Measurements from ENCODE around the gene WDR6.
A peak's percentile ranks its signal among the peaks of the same experiment; 100 is the strongest.

The WDR6 gene, protein sequence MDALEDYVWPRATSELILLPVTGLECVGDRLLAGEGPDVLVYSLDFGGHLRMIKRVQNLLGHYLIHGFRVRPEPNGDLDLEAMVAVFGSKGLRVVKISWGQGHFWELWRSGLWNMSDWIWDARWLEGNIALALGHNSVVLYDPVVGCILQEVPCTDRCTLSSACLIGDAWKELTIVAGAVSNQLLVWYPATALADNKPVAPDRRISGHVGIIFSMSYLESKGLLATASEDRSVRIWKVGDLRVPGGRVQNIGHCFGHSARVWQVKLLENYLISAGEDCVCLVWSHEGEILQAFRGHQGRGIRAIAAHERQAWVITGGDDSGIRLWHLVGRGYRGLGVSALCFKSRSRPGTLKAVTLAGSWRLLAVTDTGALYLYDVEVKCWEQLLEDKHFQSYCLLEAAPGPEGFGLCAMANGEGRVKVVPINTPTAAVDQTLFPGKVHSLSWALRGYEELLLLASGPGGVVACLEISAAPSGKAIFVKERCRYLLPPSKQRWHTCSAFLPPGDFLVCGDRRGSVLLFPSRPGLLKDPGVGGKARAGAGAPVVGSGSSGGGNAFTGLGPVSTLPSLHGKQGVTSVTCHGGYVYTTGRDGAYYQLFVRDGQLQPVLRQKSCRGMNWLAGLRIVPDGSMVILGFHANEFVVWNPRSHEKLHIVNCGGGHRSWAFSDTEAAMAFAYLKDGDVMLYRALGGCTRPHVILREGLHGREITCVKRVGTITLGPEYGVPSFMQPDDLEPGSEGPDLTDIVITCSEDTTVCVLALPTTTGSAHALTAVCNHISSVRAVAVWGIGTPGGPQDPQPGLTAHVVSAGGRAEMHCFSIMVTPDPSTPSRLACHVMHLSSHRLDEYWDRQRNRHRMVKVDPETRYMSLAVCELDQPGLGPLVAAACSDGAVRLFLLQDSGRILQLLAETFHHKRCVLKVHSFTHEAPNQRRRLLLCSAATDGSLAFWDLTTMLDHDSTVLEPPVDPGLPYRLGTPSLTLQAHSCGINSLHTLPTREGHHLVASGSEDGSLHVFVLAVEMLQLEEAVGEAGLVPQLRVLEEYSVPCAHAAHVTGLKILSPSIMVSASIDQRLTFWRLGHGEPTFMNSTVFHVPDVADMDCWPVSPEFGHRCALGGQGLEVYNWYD

DNA sequence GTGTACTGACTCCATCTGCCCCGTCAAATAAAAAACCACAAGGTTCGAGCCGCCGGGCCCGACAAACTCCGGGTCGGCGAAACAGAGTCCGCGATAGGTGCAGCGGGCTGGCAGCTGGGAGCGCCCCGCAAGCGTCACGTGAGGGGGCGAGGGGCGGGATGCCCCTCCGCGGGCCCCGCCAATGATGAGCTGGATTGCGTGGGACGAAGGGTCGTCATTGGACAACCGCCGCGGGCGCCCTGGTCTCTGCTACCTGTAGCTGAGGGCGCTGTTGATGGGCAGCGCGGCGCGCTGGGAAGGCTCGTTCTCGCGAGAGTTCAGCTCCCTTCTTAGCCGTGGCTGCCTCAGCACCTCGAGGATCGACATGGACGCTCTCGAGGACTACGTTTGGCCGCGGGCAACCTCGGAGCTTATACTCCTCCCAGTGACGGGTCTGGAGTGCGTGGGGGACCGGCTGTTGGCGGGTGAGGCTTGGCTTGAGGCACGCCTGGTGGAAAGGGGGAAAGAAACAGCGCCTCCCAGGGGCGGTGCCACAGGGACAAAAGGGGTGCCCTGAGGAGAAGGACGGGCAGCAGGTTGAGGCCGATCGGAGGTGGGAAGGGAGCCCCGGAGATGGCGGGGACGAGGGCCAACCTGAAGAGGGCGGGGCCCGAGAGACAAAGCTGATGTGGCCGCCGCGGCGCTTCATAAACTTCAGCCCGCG is at the start of gene WDR6:
Gene WDR6 (plus strand): TSS at position 324 of the 703 bp plus-strand sequence. CDS start 41 bp downstream, at position 365.
- peak; percentile 99 for DNase-seq (ENCODE audit: low spot score)

DNA sequence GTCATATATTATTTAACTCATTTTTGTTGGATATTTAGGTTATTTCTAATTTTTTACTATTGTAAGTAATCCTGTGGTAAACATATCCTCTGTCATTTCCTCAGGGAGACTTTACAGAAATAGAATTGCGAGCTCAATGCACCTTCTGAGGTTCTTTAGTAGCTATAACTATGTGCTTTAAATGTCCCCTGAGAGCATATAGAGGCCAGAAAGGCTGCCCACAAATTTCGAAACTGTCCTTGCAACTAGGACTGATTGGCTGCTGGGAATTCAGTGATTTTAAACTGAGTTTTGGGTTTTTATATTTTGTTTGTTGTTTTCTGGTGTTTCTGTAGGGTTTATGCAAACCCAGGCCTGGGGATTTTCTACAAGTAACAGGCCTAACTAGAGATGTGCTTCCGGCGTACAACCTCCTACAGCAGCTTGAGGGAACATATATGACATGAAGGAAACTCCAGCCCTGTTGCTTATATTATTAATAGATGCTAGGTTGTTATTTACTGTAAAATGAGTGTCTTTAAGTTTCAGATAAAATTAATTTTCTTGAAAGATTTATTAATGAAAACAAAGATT is 46.3 kb upstream of the WDR6 start:
- DNase-seq (ENCODE audit: low spot score): no peak

DNA sequence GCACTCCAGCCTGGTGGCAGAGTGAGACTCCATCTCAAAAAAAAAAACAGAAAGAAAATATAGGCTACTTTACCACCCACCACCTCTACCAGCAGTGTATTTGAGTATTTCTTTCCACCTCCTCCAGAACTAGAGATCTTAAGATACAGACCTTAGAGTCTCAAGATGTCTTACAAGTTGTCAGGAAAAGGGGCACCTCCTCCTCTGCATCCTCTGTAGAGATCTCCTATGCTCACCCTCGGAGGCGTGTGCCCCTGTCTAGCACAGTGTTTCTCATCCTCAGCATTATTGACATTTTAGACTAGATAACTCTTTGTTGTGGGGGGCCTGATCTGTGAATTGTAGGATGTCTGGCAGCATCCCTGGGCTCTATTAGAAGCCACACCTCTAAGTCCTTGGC is 44.9 kb upstream of the WDR6 start:
- DNase-seq (ENCODE audit: low spot score): no peak

DNA sequence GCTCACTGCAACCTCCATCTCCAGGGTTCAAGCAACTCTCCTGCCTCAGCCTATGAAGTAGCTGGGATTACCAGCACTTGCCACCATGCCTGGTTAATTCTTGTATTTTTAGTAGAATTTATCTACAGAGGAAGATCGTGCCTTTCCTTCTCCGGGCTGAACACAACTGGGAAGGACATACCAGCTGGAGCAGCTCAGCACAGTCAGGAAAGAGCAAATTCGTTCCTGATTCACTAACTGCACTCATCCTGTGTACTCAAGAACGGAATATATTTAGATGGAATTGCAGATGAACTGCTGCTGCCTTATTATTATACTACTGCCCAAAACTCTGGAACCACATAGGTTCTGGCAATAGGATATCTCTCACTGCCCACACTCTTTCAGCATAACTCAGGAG is 44.3 kb upstream of the WDR6 start:
- no peak for DNase-seq (ENCODE audit: low spot score)

DNA sequence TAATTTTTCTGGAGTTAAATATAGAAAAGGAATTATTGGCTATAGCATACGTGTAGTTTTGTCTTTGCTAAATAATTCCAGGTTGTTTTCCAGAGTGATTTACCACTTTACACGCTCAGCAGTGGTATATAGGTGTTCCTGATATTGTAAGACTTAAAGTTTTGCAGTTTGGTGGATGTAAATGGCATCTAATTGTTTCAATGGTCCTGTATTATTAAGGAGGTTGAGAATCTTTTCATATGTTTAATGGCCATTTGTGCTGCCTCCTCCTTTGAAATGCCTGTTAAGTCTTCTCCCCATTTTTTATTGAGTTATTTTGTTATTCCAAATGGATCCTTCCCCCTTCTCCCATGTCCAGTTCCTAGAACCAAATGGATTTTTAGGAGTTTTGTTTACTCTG is 43.6 kb upstream of the WDR6 start:
- no peak for DNase-seq (ENCODE audit: low spot score)

DNA sequence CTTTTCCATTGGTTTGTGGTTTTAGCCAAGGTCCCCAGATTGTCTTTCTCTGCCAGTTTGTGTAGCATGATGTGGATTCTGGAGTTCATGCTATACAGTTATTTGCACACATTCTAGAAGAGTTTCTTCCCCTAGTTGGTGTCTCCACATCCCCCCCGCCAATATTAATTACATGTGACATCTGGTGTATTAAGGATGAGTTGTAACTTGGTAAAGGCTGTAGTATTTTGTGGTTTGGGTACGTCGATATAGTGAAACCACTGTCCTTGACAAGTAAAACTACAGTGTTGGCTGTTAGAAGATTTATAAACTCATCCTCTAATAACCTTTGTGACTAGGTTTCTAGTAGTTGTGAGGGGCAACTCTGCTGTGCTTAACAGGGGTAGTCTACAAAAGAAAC is 40.8 kb upstream of the WDR6 start:
- DNase-seq (ENCODE audit: low spot score): no peak

DNA sequence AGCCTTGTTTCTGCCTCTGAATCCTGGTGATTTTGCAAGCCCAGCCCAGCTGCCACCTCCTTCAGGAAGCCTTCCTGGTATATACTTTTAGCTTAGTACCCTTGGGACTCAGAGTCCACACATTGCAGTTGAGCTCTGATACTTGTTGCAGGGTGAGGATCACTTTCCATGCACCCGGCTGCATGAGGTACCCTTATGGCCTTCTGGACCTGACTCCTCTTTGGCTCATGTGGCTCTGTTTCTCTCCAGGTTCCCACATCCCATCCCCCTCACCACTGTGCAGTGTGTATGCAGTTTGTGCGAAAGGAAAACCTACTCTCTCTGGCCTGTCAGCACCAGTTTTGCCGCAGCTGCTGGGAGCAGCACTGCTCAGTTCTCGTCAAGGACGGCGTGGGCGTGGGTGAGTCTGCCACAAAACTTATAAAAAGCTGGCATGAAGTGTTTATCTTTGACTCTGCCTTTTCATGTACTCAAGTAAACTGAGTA is 40.3 kb upstream of the WDR6 start:
- no peak for DNase-seq (ENCODE audit: low spot score)

DNA sequence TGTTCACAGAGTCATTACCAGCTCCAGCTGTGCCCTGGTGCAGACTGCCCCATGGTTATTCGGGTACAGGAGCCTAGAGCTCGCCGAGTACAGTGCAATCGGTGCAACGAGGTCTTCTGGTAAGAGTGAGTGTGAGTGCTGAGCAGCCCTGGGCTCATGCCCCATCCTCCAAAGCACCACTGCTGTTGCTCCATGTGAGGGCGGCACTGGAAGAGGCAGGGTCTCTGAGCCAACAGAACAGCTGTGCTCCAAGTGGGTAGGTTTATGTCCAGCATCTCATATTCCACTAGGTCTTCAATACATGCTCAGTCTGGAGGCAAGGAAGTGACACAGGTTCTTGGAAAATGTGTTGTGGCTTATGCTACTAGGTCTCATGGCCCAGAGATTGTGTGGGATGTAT is 36.6 kb upstream of the WDR6 start:
- DNase-seq (ENCODE audit: low spot score): no peak

DNA sequence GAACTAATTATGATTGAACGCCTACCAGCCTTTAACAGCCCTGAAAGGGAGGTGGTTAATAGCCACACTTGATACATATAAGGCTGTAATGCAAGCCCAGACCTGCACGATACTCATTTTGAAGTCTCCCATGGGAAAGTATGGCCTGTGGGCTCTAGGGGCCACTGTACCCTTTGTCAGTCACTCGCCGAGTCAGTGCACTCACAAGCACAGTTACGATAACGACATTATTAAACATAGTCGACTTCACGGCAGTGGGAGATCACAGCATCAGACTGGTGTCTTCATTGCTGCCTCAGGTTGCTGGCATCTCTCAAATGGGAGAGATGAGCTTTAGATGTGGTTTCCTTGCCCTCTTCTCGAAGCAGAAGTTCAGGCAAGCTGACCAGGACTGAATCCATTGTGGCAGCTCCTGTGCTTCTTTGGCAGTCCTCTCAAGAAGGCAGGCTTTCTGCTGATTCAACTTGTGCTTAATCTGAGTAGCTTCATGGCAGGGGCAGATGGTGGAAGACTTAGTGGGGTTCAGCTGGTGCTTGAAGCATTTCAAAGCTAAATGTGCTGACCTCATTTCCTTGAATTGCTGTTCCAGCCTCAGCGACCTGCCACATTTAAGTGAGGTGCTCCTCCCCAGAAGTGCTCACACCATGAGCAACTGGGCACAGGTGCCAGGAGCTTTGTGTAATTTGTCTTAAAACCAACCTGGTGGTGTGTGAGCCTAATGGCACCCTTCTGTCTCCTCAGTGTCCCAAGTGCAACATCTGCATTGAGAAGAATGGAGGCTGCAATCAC is 32.9 kb upstream of the WDR6 start:
- DNase-seq (ENCODE audit: low spot score): no peak

DNA sequence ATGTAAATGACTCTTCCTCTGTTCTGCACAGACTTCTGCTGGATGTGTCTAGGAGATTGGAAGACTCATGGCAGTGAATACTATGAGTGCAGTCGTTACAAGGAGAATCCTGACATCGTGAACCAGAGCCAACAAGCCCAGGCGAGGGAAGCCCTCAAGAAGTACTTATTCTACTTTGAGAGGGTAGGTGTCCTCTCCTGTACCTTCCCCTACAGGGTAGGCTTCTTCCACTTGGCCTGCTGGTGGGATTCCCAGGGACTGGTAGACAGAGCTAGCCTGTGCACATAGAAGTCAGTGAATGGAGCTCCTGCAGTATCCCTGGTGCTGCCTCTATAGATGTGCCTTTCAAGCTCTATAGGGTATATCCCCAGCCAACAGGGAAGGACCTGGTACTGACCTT is 27.7 kb upstream of the WDR6 start:
- no peak for DNase-seq (ENCODE audit: low spot score)

DNA sequence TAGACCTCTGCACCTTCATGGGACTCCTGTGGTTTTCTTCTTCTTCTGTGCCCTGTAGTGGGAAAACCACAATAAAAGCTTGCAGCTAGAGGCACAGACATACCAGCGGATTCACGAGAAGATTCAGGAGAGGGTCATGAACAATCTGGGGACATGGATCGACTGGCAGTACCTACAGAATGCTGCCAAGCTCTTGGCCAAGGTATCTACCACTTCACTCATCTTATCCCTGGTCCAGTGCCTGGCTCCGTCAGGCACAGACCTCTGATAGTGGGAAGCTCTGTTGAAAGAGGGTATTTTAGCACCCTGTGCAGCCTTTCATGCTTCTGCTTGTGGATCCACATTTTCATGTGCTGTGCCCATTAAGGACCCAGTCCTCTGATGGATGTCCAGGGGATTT is 26.9 kb upstream of the WDR6 start:
- no peak for DNase-seq (ENCODE audit: low spot score)

DNA sequence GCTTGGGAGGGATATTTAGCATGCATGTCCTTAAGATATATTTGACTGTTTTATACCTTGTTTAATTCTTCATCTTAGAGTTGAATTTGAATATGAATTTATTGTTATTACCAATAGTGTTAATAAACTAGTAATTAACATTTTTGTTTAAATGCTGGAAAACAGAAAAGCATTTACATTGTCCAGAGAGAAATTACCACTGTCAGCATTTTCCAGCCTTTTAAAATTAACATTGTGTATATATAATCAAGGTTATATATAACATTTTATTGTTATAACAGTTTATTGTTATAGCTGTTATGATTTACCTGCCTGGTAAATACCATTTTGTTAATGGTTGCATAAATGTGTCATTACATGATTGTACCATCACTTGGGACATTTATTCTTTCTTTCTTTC is 25.2 kb upstream of the WDR6 start:
- DNase-seq (ENCODE audit: low spot score): no peak

DNA sequence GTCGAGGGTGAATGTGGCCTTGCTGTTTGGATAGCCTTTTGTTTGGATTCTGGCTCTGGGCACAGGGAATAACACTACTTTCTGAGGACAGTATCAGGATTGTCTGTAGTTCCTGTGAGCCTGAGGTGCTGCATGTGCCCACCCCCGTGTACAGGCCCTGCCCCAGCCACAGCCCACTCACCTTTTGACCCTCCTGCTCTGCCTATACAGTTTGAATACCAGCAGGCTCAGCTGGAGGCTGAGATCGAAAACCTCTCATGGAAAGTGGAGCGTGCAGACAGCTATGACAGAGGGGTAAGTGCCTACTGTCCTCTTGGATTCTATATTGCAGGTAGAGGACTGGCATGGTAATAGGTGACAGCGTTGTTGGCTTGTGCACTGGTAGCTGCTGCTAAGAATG is 24.5 kb upstream of the WDR6 start:
- no peak for DNase-seq (ENCODE audit: low spot score)

DNA sequence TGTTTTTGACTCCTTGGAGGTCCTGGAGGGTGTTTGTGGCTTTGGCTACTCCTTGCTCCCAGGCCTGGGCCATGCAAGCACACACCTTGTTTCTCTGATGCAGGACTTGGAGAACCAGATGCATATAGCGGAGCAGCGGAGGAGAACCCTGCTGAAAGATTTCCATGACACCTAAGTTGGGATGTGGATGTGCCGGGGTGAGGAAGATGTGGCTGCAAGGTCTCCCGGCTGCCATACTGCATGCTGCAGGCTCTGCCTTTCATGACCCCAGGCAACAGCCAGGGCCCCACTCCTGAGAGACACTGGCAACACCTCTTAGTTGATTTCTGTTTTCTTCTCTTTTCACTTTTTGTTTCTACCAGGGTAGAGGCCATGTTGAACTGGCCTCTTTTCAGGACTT is 24.1 kb upstream of the WDR6 start:
- DNase-seq (ENCODE audit: low spot score): no peak

DNA sequence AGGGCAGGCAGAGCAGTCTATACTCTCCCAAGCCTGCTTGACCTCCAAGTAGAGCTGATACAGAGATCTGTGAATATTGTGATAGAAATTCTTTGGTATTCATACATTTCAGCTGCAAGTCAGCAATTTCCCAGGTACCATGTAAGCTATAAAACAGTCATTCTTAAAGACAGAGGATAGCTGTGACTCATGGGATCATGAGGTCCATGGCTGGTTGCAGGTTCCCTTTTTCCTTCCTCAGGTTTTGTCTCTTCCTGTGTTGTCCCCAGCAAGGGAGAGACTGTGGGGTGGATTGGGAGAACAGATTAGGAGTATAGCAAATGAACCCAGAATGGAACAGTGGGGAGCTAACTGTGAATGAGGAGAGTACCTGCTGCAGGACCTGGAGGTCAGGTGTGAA is 22.5 kb upstream of the WDR6 start:
- DNase-seq (ENCODE audit: low spot score): no peak

DNA sequence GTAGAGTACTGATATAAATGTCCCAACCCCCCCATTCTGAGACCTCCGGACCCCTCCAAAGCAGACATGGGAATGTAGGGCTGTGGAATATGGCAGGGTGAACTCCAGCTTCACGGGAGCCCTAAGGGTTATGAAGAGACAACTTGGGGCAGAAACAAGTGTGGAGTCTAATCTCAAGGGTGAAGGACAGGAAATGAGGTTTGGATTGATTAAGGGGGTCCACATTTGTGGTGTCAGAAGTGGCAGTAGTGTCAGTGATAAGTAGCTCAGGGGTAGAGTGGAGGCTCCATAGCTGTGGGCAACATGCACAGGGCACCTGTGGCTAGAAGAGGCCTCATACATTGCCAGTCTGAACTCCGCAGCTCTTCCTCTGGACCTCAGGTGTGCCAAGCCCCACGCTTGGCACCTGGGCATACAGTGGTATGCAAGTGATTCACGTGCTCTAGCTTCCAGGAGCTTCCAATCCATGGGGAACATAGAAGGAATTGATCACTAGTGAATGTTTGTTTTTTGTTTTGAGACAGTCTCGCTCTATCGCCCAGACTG is 21.3 kb upstream of the WDR6 start:
- DNase-seq (ENCODE audit: low spot score): no peak

DNA sequence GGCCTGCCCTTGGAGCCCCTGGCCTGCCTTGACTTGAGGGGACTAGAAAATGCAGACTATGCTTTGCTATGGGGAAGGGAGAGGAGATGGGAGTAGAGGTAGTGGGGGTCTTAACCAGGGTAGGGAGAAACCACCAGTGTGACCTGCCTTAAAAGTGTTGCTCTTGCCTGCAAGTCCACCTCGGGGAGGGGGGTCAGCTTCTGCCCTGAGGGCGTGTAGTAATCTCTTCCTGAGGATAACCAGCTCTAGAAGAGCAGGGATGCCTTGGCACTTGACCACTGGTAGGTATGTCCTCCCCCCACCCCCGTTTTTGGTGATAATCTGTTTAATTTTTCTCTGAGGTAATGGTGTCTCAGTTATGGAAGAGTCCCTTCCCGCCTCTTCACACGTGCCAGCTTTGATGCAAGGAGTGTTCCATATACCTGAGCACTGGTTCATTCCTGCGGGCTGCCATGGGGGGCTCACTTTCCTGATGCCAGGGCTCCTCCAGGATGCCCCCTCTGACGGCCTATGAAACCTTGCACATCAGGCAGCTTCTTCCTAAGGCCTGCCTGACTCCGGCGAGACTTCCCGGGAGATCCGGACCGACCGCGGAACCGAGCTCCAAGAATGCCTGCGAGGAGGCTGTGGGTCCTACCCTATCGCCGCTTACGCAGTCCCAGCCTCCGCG is 17.9 kb upstream of the WDR6 start:
- DNase-seq (ENCODE audit: low spot score): no peak

DNA sequence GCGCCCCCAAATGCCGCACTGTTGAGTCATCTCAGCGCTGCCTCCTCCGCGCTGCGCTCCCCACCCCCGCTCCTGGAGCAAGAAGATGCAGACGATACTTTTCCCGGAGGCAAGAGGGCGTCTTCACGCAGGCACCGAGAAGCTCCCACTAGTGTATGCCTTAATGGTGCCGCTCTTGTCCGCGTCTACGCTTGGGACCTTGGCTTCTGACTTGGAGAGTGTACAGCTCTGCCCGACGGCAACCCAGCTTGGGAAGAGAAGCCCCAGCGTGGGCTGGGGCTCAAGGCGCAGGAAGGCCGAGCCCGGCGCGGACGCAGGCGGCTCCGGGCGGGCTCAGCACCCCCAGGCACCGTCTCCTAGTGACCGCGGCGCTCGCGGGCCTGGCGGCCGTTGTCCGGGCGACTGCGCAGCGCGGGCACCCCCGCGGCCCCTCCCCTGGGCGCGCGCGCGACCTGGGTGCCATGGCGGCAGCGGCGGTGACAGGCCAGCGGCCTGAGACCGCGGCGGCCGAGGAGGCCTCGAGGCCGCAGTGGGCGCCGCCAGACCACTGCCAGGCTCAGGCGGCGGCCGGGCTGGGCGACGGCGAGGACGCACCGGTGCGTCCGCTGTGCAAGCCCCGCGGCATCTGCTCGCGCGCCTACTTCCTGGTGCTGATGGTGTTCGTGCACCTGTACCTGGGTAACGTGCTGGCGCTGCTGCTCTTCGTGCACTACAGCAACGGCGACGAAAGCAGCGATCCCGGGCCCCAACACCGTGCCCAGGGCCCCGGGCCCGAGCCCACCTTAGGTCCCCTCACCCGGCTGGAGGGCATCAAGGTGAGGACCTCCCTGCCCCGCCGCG is 17.2 kb upstream of the WDR6 start, which contains the start of gene P4HTM:
Gene P4HTM (plus strand): TSS at position 446 of the 840 bp plus-strand sequence. CDS start 16 bp downstream, at position 462.
- DNase-seq (ENCODE audit: low spot score): no peak
